Activated gamma-delta T cell treated with anti-CD3 and anti-CD28 coated beads, Interleukin-2, amount 50 U/mL, for 16 hours (primary cell): ENCODE results near the gene NHERF1.

ENCODE experiments used
- DNase-seq: peaks from one replicate; pipeline ENCODE4 v3.0.0-alpha.2; 2020; ENCODE audit warnings: low read depth

NHERF1 gene

GRCh38 chr17:74810699-74811485 is 62.5 kb downstream of the NHERF1 start:
- no peak for DNase-seq

GRCh38 chr17:74812109-74813009 is 63.9 kb downstream of the NHERF1 start:
- no peak for DNase-seq

DNA sequence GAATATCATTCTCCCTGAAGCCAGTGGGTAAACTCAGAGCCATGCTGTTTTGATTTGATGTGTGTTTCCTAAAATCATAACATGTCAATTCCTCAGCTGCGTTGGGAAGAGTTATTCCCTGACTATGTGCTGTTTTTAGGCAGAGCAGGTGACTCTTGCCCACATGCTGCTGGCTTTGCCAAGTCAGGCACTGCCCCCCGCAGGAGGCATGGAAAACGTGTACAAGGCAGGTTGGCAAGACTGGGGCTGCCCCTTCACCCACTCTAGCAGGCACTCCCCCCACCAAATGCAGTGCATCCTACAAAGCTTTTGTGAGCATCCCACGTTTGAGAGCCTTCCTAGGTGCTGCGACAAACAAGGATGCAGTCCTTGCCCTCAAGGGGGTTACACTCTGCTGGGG is 66.0 kb downstream of the NHERF1 start:
- no peak for DNase-seq

DNA sequence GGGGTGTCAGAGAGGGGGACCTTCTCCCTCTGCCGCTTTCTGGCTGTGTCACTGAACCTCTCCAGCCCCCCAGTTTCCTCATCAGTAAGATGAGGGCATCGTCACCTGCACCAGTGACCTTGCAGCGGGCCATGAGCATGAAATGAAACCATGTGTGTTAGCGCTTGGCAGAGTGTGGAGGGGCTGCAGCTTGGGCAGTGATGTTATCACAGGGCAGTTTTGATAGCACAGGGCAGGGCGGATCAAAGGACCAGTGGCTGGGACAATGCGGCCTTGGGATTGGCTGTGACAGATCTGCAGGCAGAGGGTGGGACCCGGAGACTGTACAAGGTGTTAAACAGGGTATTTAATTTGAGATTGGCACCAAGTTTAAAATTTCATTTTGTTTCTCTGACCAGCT is 66.6 kb downstream of the NHERF1 start:
- no peak for DNase-seq

GRCh38 chr17:74815550-74816370 is 67.3 kb downstream of the NHERF1 start:
- DNase-seq: no peak

DNA sequence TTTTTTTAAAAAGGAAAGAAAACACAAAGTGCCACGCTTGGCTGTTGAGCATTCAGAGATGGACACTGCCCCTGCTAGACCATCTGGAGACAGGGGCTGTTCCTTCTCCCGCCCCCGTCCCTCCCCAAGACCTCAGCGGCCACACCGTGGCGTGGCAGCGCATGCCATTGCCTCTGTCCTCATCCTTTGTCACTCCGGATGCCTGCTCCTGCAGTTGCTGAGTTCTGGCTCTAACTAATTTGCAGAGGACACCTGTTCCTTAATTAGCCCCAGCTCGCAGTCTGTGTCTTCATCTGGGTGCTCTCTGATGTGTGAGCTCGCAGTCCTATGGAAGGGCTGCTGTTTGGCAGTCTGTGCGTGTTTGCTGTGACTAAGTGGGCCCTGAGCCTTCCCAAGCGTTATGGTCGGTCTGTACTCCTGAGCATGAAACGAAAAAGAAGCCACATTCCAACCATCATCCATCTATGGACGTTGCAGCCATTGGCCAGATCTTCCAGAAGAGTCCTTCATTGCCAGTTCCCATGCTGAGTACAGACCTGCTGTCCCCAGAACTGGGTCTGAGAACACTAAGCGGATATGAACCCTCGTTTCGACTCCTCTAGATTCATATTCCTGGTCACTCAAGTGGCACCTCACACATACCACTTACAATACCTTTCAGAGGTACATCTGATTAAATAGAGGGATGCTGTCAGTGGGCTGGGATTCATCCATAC is 68.6 kb downstream of the NHERF1 start:
- no peak for DNase-seq

GRCh38 chr17:74818291-74818938 is 70.0 kb downstream of the NHERF1 start:
- no peak for DNase-seq
